ENCODE results near the gene SVOPL. TPM values are rescaled to one million over a fixed set of nuclear protein-coding genes. Genes with fewer than 3 reads are reported as not detected.

SVOPL gene
- total RNA-seq, 1 donor from 2014 or later = not detected

DNA sequence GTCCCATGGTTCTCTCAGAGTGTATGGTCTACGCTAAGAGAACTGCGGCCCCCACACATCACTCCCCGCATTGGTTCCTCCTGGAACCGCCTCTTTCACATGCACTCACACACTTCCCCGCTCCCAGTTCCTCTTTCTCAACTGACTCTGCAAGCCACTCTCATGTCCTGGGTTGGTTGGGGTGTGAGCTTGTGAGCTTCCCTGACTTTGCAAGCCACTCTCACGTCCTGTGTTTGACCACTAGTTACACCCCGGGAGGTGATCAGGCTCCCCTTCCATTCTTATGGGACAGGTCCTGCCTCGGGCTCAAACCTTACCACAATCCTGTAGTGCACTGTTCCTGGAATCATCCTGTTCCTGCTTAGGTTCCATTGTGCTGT lies 136.1 kb downstream of the SVOPL start:
- Mint-ChIP-seq H3K36me3 (ENCODE audit: low read depth) (peaks cover 72% of the 10 kb centered on the region), H3K27me3 (ENCODE audit: low read depth) (no peaks in the 10 kb centered on the region), H3K4me1 (no peaks in the 10 kb centered on the region), H3K9me3 (peaks cover 19% of the 10 kb centered on the region), H3K27ac (ENCODE audit: unreplicated experiment) (peak overlapping the region; percentile 14), H3K4me3 (no peak overlapping the region)
- TF ChIP-seq, protein P1, sequence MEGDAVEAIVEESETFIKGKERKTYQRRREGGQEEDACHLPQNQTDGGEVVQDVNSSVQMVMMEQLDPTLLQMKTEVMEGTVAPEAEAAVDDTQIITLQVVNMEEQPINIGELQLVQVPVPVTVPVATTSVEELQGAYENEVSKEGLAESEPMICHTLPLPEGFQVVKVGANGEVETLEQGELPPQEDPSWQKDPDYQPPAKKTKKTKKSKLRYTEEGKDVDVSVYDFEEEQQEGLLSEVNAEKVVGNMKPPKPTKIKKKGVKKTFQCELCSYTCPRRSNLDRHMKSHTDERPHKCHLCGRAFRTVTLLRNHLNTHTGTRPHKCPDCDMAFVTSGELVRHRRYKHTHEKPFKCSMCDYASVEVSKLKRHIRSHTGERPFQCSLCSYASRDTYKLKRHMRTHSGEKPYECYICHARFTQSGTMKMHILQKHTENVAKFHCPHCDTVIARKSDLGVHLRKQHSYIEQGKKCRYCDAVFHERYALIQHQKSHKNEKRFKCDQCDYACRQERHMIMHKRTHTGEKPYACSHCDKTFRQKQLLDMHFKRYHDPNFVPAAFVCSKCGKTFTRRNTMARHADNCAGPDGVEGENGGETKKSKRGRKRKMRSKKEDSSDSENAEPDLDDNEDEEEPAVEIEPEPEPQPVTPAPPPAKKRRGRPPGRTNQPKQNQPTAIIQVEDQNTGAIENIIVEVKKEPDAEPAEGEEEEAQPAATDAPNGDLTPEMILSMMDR (conservative IDR thresholded peaks at IDR 0.05) = no peak
- DNase-seq (ENCODE audit: low read depth, low spot score) = no peak

DNA sequence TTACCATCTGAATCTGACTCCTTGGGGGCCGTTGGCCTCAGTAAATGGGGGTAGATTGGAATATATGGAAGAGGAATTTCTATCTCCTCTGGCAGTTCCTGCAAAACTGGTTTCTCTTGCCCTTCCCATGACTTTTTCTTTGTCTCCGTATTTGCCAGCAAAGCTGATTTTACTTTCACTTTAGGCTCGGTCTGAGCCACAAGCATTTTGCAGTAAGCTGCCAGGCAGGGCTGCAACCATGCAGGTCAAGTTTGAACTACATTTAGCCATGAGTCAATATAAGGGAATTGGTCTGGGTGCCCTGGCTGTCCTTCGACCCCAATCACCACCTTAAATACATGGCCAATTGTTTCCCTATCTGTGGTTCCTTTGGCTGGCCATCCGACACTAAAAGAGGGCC lies 136.8 kb downstream of the SVOPL start:
- no peaks in the 10 kb centered on the region for H3K4me1 Mint-ChIP-seq
- TF ChIP-seq, protein P1 (conservative IDR thresholded peaks at IDR 0.05) = no peak
- DNase-seq (ENCODE audit: low read depth, low spot score) = no peak
- no peaks in the 10 kb centered on the region for H3K27me3 Mint-ChIP-seq (ENCODE audit: low read depth)
- H3K27ac Mint-ChIP-seq (ENCODE audit: unreplicated experiment) = no peak overlapping the region
- peaks cover 76% of the 10 kb centered on the region for H3K36me3 Mint-ChIP-seq (ENCODE audit: low read depth)
- peaks cover 19% of the 10 kb centered on the region for H3K9me3 Mint-ChIP-seq
- H3K4me3 Mint-ChIP-seq = no peak overlapping the region

DNA sequence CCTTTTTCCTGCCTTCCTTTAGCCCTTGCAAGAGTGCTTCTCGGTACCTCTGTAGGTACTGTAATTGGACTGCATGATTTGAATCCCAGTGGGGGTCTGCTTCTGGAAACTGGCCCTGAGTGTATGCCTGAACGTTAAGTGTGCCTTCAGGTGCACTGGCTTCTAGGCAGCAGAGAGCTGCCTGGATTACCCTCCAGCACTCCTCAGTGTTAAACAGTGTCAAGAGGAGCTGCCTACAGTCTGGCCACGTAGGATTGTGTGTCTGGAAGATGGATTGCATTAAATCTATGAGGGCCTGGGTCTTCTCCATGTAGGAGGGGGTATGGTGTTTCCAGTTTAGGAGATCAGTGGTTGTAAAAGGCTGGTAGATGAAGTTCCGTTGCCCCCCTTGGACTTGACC lies 137.4 kb downstream of the SVOPL start:
- TF ChIP-seq, protein P1 (conservative IDR thresholded peaks at IDR 0.05) = no peak
- Mint-ChIP-seq H3K4me1 (no peaks in the 10 kb centered on the region), H3K27me3 (ENCODE audit: low read depth) (no peaks in the 10 kb centered on the region), H3K36me3 (ENCODE audit: low read depth) (peaks cover 77% of the 10 kb centered on the region), H3K9me3 (peaks cover 19% of the 10 kb centered on the region), H3K27ac (ENCODE audit: unreplicated experiment) (no peak overlapping the region), H3K4me3 (no peak overlapping the region)
- DNase-seq (ENCODE audit: low read depth, low spot score) = no peak

DNA sequence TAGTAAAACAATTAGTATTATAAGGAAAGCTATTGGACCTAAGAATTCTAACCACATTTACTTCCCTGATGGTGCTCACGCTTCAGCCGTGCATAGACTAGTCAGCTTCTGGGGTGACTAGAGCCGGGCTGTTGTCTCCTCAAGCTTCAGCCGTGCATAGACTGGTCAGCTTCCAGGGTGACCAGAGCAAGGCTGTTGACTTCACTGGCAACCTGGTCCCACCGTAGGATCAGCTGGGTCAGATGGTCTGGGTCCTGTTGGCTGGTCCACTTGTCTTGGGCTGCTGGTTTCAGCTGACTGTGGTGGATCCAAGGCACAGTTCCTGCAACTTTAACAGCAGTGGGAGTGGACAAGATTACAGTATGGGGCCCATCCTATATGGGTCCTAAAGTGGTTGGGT lies 141.7 kb downstream of the SVOPL start:
- peak overlapping the region; percentile 86 for H3K27ac Mint-ChIP-seq (ENCODE audit: unreplicated experiment)
- TF ChIP-seq, protein P1 (conservative IDR thresholded peaks at IDR 0.05) = no peak
- no peak overlapping the region for H3K4me3 Mint-ChIP-seq
- H3K4me1 Mint-ChIP-seq = no peaks in the 10 kb centered on the region
- H3K36me3 Mint-ChIP-seq (ENCODE audit: low read depth) = peaks cover 91% of the 10 kb centered on the region
- H3K27me3 Mint-ChIP-seq (ENCODE audit: low read depth) = no peaks in the 10 kb centered on the region
- H3K9me3 Mint-ChIP-seq = peaks cover 22% of the 10 kb centered on the region
- DNase-seq (ENCODE audit: low read depth, low spot score) = no peak

DNA sequence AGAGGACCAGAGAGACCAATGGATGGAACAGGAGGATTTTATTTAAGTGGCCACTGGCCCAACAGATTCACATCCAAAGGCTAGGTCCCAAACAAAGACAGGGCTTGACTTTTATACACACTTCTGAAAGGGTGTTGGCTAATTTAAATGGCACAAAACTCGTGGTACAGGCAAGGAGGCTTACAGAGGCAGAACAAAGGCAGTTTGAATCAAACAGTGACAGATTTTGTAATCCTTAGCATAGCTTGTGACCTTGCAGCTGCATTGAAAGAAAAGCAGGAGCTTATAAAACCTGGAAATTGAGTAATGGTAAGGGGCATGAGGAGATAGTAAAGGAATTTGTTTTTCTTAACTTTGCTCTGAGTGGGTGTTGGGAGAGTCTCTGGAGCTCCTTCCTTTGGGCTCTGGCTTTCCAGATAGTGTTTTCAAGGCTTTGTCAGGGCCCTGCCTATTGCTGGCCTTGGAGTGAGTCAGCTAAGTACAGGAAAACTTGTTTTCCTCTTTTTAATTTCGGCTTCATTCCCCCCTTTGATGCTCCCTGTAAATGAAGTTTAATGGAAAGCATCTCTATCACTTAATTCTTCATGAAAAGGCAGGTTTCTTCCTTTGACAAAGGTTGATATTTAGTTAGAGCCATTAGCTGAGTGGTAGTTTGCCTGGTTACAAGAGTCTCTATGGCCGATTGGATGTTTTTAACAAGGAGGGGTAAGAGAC lies 144.2 kb downstream of the SVOPL start:
- Mint-ChIP-seq H3K4me3 (no peak overlapping the region), H3K27me3 (ENCODE audit: low read depth) (no peaks in the 10 kb centered on the region), H3K9me3 (peaks cover 13% of the 10 kb centered on the region), H3K36me3 (ENCODE audit: low read depth) (peaks cover 90% of the 10 kb centered on the region), H3K27ac (ENCODE audit: unreplicated experiment) (no peak overlapping the region), H3K4me1 (no peaks in the 10 kb centered on the region)
- DNase-seq (ENCODE audit: low read depth, low spot score) = no peak
- TF ChIP-seq, protein P1 (conservative IDR thresholded peaks at IDR 0.05) = no peak
